KOPT-K1 (cell line): ENCODE results near the gene SWT1.

Experiments used
- H3K27ac ChIP-seq: fragments of 200-600 bp; sonication (generic); 2 replicates; pipeline ENCODE4 v1.5.1; 2016; ENCODE audit warnings: antibody characterized with exemption, mild to moderate bottlenecking, low read depth, low read length; ENCODE audit not compliant: poor library complexity, severe bottlenecking
- H3K36me3 ChIP-seq: fragments of 200-600 bp; sonication (generic); 2 replicates; pipeline ENCODE4 v1.5.1; 2017; ENCODE audit warnings: antibody characterized with exemption, mild to moderate bottlenecking, low read length, moderate library complexity; ENCODE audit not compliant: insufficient read depth
- H3K9me3 ChIP-seq: fragments of 200-600 bp; sonication (generic); 2 replicates; pipeline ENCODE4 v1.5.1; 2017; ENCODE audit warnings: antibody characterized with exemption, low read length, mild to moderate bottlenecking; ENCODE audit not compliant: insufficient read depth, poor library complexity, severe bottlenecking

The SWT1 gene, protein sequence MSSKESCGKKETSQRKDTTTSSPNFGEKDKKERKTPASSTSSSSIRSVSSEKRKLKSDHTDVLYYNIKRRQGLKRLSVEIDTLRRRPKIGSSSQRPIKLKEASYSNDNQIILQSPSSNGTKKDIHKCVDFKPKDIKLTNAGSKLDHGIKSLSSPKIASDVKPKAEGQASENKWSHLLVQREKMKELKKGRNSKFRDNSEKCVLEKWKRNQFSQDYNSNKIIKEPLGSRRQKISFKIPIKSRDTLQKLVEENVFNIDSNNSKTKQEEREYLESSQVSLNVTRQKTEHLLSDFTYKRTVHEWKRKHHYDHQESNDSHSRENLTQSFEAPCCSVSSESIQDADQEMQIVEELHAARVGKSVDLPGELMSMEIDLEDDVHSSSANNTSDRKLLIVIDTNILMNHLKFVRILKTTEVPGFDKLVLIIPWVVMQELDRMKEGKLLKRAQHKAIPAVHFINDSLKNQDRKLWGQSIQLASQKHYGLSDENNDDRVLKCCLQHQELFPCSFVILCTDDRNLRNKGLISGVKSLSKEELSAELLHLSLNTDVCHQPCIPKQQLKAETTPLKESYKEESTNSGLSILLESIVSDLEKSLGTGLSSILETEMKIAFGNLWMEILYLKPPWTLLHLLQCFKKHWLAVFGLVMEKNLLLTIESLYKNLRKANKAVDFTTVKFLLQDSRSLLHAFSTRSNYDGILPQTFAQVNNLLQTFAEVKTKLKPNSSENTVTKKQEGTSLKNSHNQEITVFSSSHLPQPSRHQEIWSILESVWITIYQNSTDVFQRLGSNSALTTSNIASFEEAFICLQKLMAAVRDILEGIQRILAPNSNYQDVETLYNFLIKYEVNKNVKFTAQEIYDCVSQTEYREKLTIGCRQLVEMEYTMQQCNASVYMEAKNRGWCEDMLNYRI

DNA sequence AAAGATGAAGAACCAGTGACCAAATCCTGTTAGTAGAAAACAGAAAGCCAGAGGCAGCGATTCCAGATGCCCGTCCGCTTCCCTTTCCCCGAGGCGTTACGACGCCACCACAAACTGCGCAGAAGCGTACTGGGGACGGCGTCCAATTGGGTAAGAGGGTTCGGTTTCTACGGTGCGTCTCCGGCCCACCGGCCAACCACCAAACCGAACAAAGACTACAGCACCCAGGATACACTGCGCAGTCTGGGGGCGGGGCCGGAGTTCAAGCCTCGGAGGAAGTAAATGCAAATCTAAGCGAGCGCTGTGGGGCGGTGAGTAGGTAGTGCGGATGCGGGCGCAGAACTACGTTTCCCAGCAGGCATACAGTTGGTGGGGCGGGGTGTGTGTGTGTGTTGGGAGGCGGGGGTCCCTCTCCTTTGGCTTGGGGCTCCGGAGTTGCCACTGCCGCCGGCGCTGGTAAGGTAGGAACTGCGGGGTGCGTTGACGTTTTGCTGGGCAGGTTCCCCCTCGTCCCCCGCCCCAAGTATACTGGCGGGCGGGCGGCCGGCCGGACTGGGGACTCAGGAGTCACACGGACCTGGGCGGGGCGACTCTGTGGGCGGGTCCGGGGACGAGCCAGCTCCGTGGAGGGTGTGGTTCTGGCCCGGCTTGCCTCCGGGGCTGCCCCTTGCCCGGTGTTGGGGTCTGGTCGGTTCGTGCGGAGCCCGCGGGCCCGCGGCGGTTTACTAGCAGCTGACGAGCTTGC, at the start of gene SWT1, which contains the start of gene TRMT1L:
SWT1 (plus strand) TSS at position 314 of the 745 bp plus-strand sequence. CDS start 3,675 bp downstream, outside the sequence.
TRMT1L (minus strand) TSS at position 100 of the 745 bp plus-strand sequence. CDS start 241 bp downstream, outside the sequence.
- Histone ChIP-seq H3K36me3 (no peaks in the 10 kb centered on the region), H3K9me3 (no peaks in the 10 kb centered on the region), H3K27ac (peak within 1 kb of the TSS; percentile 77)

DNA sequence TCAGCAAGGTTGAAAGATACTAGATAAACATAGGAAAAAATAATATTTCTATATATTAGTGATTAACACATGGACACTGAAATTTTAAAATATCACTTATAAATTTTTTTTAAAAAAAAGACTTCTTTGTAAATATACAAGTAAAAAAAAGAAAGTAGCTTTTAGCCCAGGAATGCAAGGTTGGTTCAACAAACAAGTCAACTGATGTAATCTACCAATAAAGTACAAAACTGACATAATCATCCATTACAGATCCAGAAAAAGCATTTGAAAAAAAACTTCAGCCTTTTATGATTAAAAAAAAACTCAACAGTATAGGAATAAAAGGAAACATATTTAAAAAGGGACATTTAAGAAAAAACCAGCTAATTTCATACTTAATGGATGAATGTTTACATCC, 48.6 kb upstream of the SWT1 start:
- H3K36me3 ChIP-seq, result peaks cover 21% of the 10 kb centered on the region
- H3K9me3 ChIP-seq, result peaks cover 17% of the 10 kb centered on the region
- H3K27ac ChIP-seq, result no peak overlapping the region

DNA sequence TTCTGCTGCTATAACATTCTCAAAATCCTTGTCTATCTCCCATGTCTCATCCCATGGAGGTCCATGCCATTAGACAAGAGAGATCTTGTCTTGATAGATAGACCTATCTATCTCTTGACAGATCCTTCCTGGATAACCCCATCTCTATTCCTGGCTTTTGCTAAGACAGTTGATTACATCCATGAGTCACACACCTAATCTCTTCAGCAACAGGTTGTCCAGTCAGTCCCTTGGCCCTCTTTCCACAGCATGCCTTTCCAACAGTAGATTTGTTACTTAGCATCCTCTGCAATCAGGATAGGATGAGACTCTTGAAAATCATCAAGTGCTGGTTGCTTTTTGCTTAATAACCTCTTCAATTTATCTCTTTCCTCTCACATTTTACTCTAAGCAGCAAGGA, 46.8 kb upstream of the SWT1 start:
- no peak overlapping the region for H3K27ac ChIP-seq
- peaks cover 17% of the 10 kb centered on the region for H3K9me3 ChIP-seq
- 0 out of 2 replicates have a peak, but pooled peaks cover 3% of the 10 kb centered on the region for H3K36me3 ChIP-seq

DNA sequence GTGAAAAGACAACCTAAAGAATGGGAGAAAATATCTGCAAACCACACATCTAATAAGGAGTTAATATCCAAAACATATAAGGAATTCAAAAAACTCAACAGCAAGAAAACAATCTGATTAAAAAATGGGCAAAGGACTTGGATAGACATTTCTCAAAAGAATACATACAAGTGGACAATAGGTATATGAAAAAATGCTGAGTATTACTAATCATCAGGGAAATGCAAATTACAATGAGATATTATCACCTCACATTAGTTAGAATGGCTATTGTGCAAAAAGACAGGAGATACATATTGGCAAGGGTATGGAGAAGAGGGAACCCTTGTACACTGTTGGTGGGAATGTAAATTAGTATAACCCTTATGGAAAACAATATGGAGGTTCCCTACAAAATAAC, 45.1 kb upstream of the SWT1 start:
- H3K27ac ChIP-seq, result no peak overlapping the region
- peaks cover 17% of the 10 kb centered on the region for H3K9me3 ChIP-seq
- no peaks in the 10 kb centered on the region for H3K36me3 ChIP-seq

DNA sequence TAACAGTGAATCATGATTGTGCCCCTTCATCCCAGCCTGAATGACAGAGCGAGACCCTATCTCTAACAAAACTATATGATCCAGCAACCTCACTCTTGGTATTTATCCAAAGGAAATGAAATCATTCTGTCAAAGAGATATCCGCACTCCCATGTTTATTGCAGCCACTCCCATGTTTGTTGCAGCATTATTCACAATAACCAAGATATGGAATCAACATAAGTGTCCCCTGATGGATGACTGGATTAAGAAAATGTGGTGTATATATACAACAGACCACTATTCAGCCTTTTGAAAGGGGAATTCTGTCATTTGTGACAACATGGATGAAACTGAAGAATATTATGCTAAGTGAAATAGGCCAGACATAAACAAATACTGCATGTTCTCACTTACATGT, 44.6 kb upstream of the SWT1 start:
- Histone ChIP-seq H3K27ac (no peak overlapping the region), H3K9me3 (peaks cover 15% of the 10 kb centered on the region), H3K36me3 (no peaks in the 10 kb centered on the region)

DNA sequence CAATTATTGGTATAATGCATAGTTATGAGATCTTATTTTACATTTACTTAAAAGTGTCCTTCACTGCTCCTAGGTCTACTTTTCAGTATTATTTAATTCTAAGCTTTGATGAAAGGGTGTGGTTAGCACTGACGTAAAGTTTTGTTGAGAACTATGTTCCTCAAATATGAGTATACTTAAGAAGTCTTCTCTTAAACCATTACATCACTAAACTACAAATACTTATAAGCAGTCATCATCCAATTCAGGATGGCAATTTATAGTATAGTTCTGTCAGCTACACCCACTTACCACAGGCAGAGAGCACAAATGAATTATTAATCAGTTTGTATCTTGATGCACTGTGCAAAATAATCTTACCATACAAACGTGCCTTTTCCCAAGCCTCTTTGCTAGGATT, 27.3 kb upstream of the SWT1 start:
- Histone ChIP-seq H3K27ac (no peak overlapping the region), H3K36me3 (peaks cover 54% of the 10 kb centered on the region), H3K9me3 (no peaks in the 10 kb centered on the region)

DNA sequence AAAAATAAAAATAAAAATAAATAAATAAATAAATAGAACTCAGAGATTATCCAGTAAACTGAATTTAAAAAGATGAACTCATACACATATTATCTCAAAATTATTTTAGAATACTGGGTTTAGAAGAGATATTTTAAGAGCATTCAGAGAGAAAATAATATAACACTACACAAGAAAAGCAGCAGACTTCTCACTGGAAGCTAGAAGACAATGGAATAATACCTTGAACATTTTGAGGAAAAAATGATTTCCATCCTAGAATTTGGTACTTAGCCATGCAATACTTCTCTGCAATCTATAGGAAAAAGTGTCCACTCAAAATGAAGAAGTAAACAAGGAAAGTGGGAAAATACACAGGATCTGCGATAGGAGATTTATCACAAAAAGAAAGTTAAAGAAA, 24.4 kb upstream of the SWT1 start:
- Histone ChIP-seq H3K36me3 (peaks cover 47% of the 10 kb centered on the region), H3K27ac (no peak overlapping the region), H3K9me3 (no peaks in the 10 kb centered on the region)

DNA sequence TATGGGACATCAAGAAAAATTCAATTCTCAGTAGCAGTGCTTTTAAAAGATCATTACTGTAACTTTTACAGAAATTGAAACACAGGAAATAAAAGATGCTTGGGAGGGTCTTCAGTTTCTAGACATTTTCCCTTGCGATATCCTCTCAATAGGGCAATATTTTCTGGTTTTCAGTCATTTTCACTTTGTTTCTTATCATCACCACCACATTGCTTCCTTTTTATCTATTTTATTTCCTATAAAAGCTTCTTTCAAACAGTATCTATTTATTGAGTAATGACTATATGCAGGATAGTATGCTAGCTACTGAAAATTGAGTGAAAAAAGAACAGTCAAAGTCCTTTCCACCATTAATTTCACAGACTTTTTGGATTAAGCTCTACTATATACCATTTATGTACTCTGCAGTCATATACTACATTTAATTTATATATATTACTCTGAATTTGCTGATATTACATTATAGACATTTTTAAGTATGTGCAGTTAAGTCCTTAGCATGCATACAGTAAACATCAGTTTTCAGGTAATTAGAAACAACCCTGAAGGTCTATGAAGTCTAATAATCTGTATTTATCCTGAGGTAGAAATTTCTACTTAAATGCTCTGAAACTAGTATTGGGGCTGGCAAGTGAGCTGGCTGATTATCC, 18.9 kb upstream of the SWT1 start:
- H3K36me3 ChIP-seq, result peaks cover 53% of the 10 kb centered on the region
- H3K9me3 ChIP-seq, result no peaks in the 10 kb centered on the region
- H3K27ac ChIP-seq, result no peak overlapping the region

DNA sequence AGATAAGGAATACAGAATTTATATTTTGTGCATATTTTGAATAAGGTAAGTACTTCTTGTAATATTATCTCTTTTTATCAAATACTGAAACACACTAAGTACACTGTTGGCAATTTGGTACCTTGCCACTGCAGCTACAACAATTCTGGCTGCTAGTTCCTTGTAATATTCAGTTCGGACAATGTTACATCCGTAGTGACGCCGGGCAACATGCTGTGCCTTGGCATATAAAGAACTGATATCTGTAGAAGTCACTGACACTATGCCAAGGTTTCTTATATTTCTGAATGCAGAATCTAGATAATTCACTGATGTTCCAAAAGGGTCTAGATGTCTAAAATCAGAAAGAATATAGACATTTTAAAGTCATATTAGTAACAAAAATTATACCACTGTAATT, 17.7 kb upstream of the SWT1 start:
- Histone ChIP-seq H3K9me3 (no peaks in the 10 kb centered on the region), H3K36me3 (peaks cover 49% of the 10 kb centered on the region), H3K27ac (no peak overlapping the region)

DNA sequence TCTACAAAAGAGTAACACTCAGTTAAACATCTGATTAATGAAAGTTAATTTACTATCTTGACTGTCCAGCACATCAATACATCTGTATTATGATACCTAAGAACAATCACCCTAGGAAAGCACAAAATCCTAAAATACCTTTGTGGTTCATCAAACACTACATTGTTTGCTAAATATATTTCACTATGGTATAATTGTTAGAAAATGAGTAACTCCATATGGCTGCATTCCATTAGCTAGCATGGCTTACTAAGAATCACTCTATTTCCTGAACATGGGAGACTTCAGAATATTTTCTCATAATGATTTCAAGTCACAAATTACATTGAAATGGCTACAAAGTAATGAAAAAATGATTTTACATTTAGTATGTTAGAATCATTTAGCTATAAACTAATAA, 12.7 kb upstream of the SWT1 start:
- peaks cover 72% of the 10 kb centered on the region for H3K36me3 ChIP-seq

DNA sequence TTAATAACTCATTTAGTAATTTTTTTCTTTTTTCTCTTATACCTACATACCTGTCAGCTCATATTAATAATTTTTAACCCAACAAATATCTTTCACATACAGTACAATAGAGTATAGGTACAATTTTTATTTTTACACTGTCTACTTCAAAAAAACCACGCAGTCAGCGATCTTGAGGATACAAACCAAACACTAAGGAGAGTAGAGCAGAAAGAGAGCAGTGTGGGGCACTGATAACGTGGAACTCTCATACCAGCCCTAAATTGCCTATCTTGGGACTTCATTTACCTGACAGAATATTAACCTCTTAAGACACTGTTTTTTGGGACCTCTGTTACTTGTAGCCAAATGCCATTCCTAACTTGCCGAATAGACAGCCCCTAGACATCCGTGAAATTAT, 5.8 kb upstream of the SWT1 start:
- Histone ChIP-seq H3K36me3 (peaks cover 46% of the 10 kb centered on the region), H3K27ac (no peak overlapping the region), H3K9me3 (no peaks in the 10 kb centered on the region)

More for the DNA sequence above, 12.7 kb upstream of the SWT1 start:
- Histone ChIP-seq H3K9me3 (no peaks in the 10 kb centered on the region), H3K27ac (no peak overlapping the region)

DNA sequence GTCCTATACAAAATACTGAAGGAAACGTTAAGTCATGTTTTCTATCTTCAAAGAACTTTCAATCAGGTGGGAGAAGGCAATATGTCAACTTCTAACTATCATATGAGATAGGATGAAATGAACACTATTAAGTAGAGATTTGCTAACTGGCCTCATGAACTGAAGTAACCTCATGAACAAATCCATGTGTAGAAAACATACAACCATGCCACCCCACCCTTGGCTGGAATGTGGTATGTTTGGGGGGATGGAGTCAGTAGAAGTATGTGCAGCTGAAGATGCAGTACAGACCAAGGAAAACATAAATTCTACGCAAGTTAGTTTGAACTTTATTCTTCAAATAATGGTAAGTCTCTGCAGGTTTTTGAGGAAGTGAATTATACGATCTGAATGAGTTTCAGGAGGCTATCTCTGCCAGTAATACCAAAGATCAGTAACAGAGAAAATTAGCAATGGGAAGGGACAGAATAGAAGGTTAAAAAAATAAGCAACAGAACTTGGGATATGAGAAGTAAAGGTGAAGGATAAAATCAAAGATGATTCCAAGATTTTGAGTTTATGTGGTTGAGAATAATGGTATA, 4.7 kb upstream of the SWT1 start:
- no peaks in the 10 kb centered on the region for H3K9me3 ChIP-seq
- H3K36me3 ChIP-seq, result peaks cover 39% of the 10 kb centered on the region
- no peak overlapping the region for H3K27ac ChIP-seq

DNA sequence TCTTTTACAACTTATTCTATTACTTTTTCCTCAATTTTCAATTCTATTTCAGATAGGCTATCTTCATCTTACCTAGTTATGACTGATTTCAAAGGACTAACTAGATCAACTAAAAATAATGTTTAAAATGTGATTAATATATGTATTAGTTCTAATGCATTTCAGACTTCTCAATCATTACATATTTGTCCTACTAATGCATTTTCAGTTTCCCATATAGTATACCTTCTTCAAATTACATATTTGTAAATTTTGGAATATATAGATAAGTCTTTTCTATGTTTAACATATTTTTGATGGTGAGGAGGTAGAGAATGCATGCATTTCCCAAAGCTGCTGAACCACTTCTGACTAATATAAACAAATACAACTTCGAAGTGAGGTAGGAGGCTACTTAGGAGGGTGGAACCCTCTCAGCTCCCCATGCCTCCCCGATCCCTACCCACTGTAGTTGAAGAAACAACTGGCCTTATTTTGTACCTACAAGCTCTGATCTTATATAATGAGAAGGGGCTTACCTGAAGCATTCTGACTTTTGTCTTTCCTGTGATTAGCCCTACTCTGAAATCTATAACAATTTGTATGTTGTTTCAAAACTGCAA, 2.0 kb upstream of the SWT1 start:
- no peaks in the 10 kb centered on the region for H3K9me3 ChIP-seq
- H3K27ac ChIP-seq, result no peak overlapping the region
- peaks cover 14% of the 10 kb centered on the region for H3K36me3 ChIP-seq
